GM21360 (cell line): ENCODE measurements around the gene PCSK5.
A peak's percentile ranks its signal among the peaks of the same experiment; 100 is the strongest.

Experiments
- ATAC-seq: cut with Tn5 transposase; IDR thresholded peaks from one replicate; pipeline ENCODE4 v1.9.1; 2021; ENCODE audit warnings: mild to moderate bottlenecking, moderate library complexity; ENCODE audit not compliant: unreplicated experiment

The PCSK5 gene

GRCh38 chr9:76373173-76373783 lies 482.8 kb downstream of the PCSK5 start:
- no peak for ATAC-seq

- ATAC-seq, result no peak
Measured at GRCh38 chr9:76373784-76374474, 483.5 kb downstream of the PCSK5 start.

GRCh38 chr9:76374783-76375559 lies 484.5 kb downstream of the PCSK5 start:
- no peak for ATAC-seq

GRCh38 chr9:76377791-76378190 lies 487.3 kb downstream of the PCSK5 start:
- ATAC-seq, result no peak

- no peak for ATAC-seq
Measured at GRCh38 chr9:76378367-76379073, 488.0 kb downstream of the PCSK5 start.

GRCh38 chr9:76379494-76379893 lies 489.0 kb downstream of the PCSK5 start:
- no peak for ATAC-seq

- ATAC-seq, result no peak
Measured at GRCh38 chr9:76390656-76391055, 500.2 kb downstream of the PCSK5 start.

GRCh38 chr9:76394195-76394959 lies 503.9 kb downstream of the PCSK5 start, which contains the start of gene RFK:
Gene RFK (minus strand): TSS chr9:76394426. CDS start chr9:76394171, 255 bp downstream.
- peak; percentile 61 for ATAC-seq

- peak; percentile 53 for ATAC-seq
Measured at GRCh38 chr9:76394960-76395252, 504.4 kb downstream of the PCSK5 start.

GRCh38 chr9:76395381-76395780 lies 504.9 kb downstream of the PCSK5 start:
- ATAC-seq, result no peak

GRCh38 chr9:76396144-76396543 lies 505.7 kb downstream of the PCSK5 start:
- ATAC-seq, result no peak

GRCh38 chr9:76396597-76396996 lies 506.1 kb downstream of the PCSK5 start:
- ATAC-seq, result no peak

GRCh38 chr9:76399856-76400255 lies 509.4 kb downstream of the PCSK5 start:
- no peak for ATAC-seq

GRCh38 chr9:76400534-76401096 lies 510.1 kb downstream of the PCSK5 start:
- no peak for ATAC-seq

- no peak for ATAC-seq
Measured at GRCh38 chr9:76401176-76401575, 510.7 kb downstream of the PCSK5 start.

- ATAC-seq, result no peak
Measured at GRCh38 chr9:76401580-76402354, 511.3 kb downstream of the PCSK5 start.

- ATAC-seq, result peak; percentile 91
Measured at GRCh38 chr9:76403352-76403751, 512.9 kb downstream of the PCSK5 start.

GRCh38 chr9:76404401-76404800 lies 513.9 kb downstream of the PCSK5 start:
- ATAC-seq, result no peak

- ATAC-seq, result no peak
Measured at GRCh38 chr9:76405340-76405739, 514.9 kb downstream of the PCSK5 start.

GRCh38 chr9:76405868-76406267 lies 515.4 kb downstream of the PCSK5 start:
- ATAC-seq, result no peak
